HG03469 (cell line): ENCODE data around the gene DPYD.

Experiments
- ATAC-seq: cut with Tn5 transposase; IDR thresholded peaks from one replicate; pipeline ENCODE4 v1.9.1; 2021; ENCODE audit warnings: mild to moderate bottlenecking, moderate library complexity, moderate number of reproducible peaks; ENCODE audit not compliant: unreplicated experiment

Gene DPYD

GRCh38 chr1:97630948-97631347, 289.9 kb downstream of the DPYD start:
- ATAC-seq = no peak

GRCh38 chr1:97630281-97630680, 290.6 kb downstream of the DPYD start:
- ATAC-seq = no peak

GRCh38 chr1:97623220-97623619, 297.6 kb downstream of the DPYD start:
- ATAC-seq = no peak

- ATAC-seq = no peak
These were observed 298.9 kb downstream of the DPYD start for GRCh38 chr1:97621955-97622354.

- ATAC-seq = no peak
These were observed 301.1 kb downstream of the DPYD start for GRCh38 chr1:97619706-97620105.

GRCh38 chr1:97610748-97611147, 310.1 kb downstream of the DPYD start:
- ATAC-seq = no peak

GRCh38 chr1:97610102-97610501, 310.7 kb downstream of the DPYD start:
- ATAC-seq = no peak

- ATAC-seq = no peak
These were observed 312.6 kb downstream of the DPYD start for GRCh38 chr1:97608272-97608671.

GRCh38 chr1:97603776-97604175, 317.1 kb downstream of the DPYD start:
- no peak for ATAC-seq

- no peak for ATAC-seq
These were observed 317.6 kb downstream of the DPYD start for GRCh38 chr1:97603218-97603617.

GRCh38 chr1:97599447-97599846, 321.4 kb downstream of the DPYD start:
- no peak for ATAC-seq

GRCh38 chr1:97593192-97593591, 327.6 kb downstream of the DPYD start:
- ATAC-seq = no peak

- no peak for ATAC-seq
These were observed 332.1 kb downstream of the DPYD start for GRCh38 chr1:97588772-97589171.

GRCh38 chr1:97581614-97582051, 339.2 kb downstream of the DPYD start:
- ATAC-seq = no peak

- no peak for ATAC-seq
These were observed 343.2 kb downstream of the DPYD start for GRCh38 chr1:97577613-97578012.

GRCh38 chr1:97573553-97573952, 347.3 kb downstream of the DPYD start:
- ATAC-seq = no peak

- ATAC-seq = no peak
These were observed 348.3 kb downstream of the DPYD start for GRCh38 chr1:97572561-97572960.

GRCh38 chr1:97571760-97572159, 349.1 kb downstream of the DPYD start:
- ATAC-seq = no peak

GRCh38 chr1:97570691-97571090, 350.1 kb downstream of the DPYD start:
- no peak for ATAC-seq

GRCh38 chr1:97567000-97567749, 353.7 kb downstream of the DPYD start:
- no peak for ATAC-seq

GRCh38 chr1:97565886-97566285, 354.9 kb downstream of the DPYD start:
- no peak for ATAC-seq

GRCh38 chr1:97563926-97564325, 356.9 kb downstream of the DPYD start:
- no peak for ATAC-seq

- ATAC-seq = no peak
These were observed 358.8 kb downstream of the DPYD start for GRCh38 chr1:97562081-97562480.
